Activated B cell treated with CpG ODN at 0.5 μM for 24 hours (primary cell): ENCODE results near the gene DLGAP4. TPM values are rescaled to one million over a fixed set of nuclear protein-coding genes. Genes with fewer than 3 reads are reported as not detected.

Experiments used
- ATAC-seq: fragments of 200-7000 bp; cut with Tn5 transposase; one replicate; pipeline ENCODE4 v1.10.0; 2021; ENCODE audit warnings: low read depth, mild to moderate bottlenecking, moderate library complexity
- CTCF ChIA-PET: fragments of 350-600 bp; sonication (Branson Sonifier 250); formaldehyde crosslinking; loops from one replicate; lab custom pipeline; 2021; ENCODE audit warnings: antibody characterized with exemption; lab: Charles Lee
- POLR2A ChIA-PET: fragments of 350-600 bp; sonication (Branson Sonifier 250); formaldehyde crosslinking; loops from one replicate; lab custom pipeline; 2021; ENCODE audit warnings: antibody characterized with exemption; lab: Charles Lee
- DNase-seq: peaks from one replicate; pipeline ENCODE4 v3.0.0; 2022
- H3K27ac Mint-ChIP-seq: one replicate; pipeline ENCODE4 v1.8.0; 2020; ENCODE audit warnings: mixed read lengths
- H3K27me3 Mint-ChIP-seq: one replicate; pipeline ENCODE4 v1.8.0; 2021; ENCODE audit warnings: mixed read lengths
- H3K36me3 Mint-ChIP-seq: one replicate; pipeline ENCODE4 v1.8.0; 2021; ENCODE audit warnings: low read depth, mixed read lengths
- H3K4me1 Mint-ChIP-seq: one replicate; pipeline ENCODE4 v1.8.0; 2021; ENCODE audit warnings: mixed read lengths
- H3K4me3 Mint-ChIP-seq: one replicate; pipeline ENCODE4 v1.8.0; 2020; ENCODE audit warnings: mild to moderate bottlenecking, mixed read lengths
- H3K9me3 Mint-ChIP-seq: one replicate; pipeline ENCODE4 v1.8.0; 2020; ENCODE audit warnings: mixed read lengths
- CTCF ChIP-seq: fragments of 200-600 bp; IDR thresholded peaks from one replicate; pipeline ENCODE4 v1.8.0; 2022; ENCODE audit warnings: antibody characterized with exemption, mild to moderate bottlenecking
- intact Hi-C: fragments of 100-400 bp; cut with micrococcal nuclease; formaldehyde crosslinking; loops from one replicate; pipeline ENCODE4 v1.15.1; 2024
- total RNA-seq: library from RNA; stranded (reverse); gene quantifications from 2 replicates; pipeline ENCODE4 v1.2.3, GENCODE V29; 2022

DLGAP4 gene
- total RNA-seq, 1 donor from 2014 or later = 38.7 TPM

- POLR2A ChIA-PET = interaction anchor here (0.6 kb wide), 1 partner anchor 59 kb away, joined by 6 read pairs; no protein-coding TSS in a partner anchor
- Mint-ChIP-seq H3K36me3 (peaks cover under 1% of the 10 kb centered on the region), H3K9me3 (no peaks in the 10 kb centered on the region), H3K27me3 (no peaks in the 10 kb centered on the region), H3K4me1 (peaks cover 28% of the 10 kb centered on the region), H3K4me3 (no peak overlapping the region), H3K27ac (no peak overlapping the region)
- CTCF ChIA-PET = no interaction called here
- no peak for TF ChIP-seq CTCF
- ATAC-seq (no peak), DNase-seq (no peak)
- intact Hi-C loops = no loop called here
Observed at GRCh38 chr20:36479938-36480337, 173.8 kb downstream of the DLGAP4 start.

- Mint-ChIP-seq H3K27ac (no peak overlapping the region), H3K4me3 (no peak overlapping the region), H3K36me3 (no peaks in the 10 kb centered on the region), H3K4me1 (peaks cover 27% of the 10 kb centered on the region), H3K27me3 (no peaks in the 10 kb centered on the region), H3K9me3 (no peaks in the 10 kb centered on the region)
- intact Hi-C loops = no loop called here
- ATAC-seq = no peak
- no peak for TF ChIP-seq CTCF
- POLR2A ChIA-PET = interaction anchor here (0.6 kb wide), 1 partner anchor 59 kb away, joined by 6 read pairs; no protein-coding TSS in a partner anchor
- no peak for DNase-seq
- CTCF ChIA-PET = no interaction called here
Observed at GRCh38 chr20:36480456-36481048, 174.4 kb downstream of the DLGAP4 start.

- Mint-ChIP-seq H3K27me3 (no peaks in the 10 kb centered on the region), H3K4me3 (no peak overlapping the region), H3K27ac (no peak overlapping the region), H3K36me3 (peaks cover 2% of the 10 kb centered on the region), H3K4me1 (peaks cover 32% of the 10 kb centered on the region), H3K9me3 (no peaks in the 10 kb centered on the region)
- intact Hi-C loops = no loop called here
- POLR2A ChIA-PET = no interaction called here
- CTCF ChIA-PET = no interaction called here
- no peak for ATAC-seq
- TF ChIP-seq CTCF = no peak
- DNase-seq = no peak
Observed at GRCh38 chr20:36481380-36482043, 175.4 kb downstream of the DLGAP4 start.

- Mint-ChIP-seq H3K27ac (no peak overlapping the region), H3K4me1 (peaks cover 32% of the 10 kb centered on the region), H3K36me3 (peaks cover 2% of the 10 kb centered on the region), H3K4me3 (no peak overlapping the region), H3K27me3 (no peaks in the 10 kb centered on the region), H3K9me3 (no peaks in the 10 kb centered on the region)
- DNase-seq (no peak), ATAC-seq (no peak)
- ChIA-PET POLR2A (no interaction called here), CTCF (interaction anchor here (1.1 kb wide), 1 partner anchor 10 kb away, joined by 3 read pairs; no protein-coding TSS in a partner anchor)
- intact Hi-C loops = no loop called here
- TF ChIP-seq CTCF = no peak
Observed at GRCh38 chr20:36482044-36482473, 175.9 kb downstream of the DLGAP4 start.

- intact Hi-C loops = no loop called here
- Mint-ChIP-seq H3K4me3 (no peak overlapping the region), H3K4me1 (peaks cover 32% of the 10 kb centered on the region), H3K9me3 (no peaks in the 10 kb centered on the region), H3K27ac (no peak overlapping the region), H3K36me3 (peaks cover 2% of the 10 kb centered on the region), H3K27me3 (no peaks in the 10 kb centered on the region)
- no peak for TF ChIP-seq CTCF
- ChIA-PET CTCF (interaction anchor here (1.1 kb wide), 1 partner anchor 9 kb away, joined by 3 read pairs; no protein-coding TSS in a partner anchor), POLR2A (no interaction called here)
- DNase-seq = no peak
- ATAC-seq = no peak
Observed at GRCh38 chr20:36483209-36483918, 177.2 kb downstream of the DLGAP4 start.
